Natural killer cell (primary cell): ENCODE data around the gene DENND1A. TPM values are rescaled to one million over a fixed set of nuclear protein-coding genes. Genes with fewer than 3 reads are reported as not detected.

ENCODE experiments used
- ATAC-seq, 3 donors: fragments of 150-1000 bp in 2 of 3; fragments of 200-7000 bp in 1 of 3; cut with Tn5 transposase; 1 replicate in 1 of 3; 2 replicates in 2 of 3; pipeline ENCODE4 v1.10.0; 2021; ENCODE audit warnings: mild to moderate bottlenecking in 2 of 3, moderate library complexity in 2 of 3
- DNase-seq, 2 donors: peaks; one replicate each; pipeline versions ENCODE4 v3.0.0 to v3.0.0-alpha.2; 2013 to 2021; ENCODE audit warnings: mixed read lengths in 1 of 2
- H3K27ac ChIP-seq: one replicate; pipeline ENCODE4 v1.5.1; 2013; ENCODE audit warnings: mild to moderate bottlenecking, low read length
- H3K27me3 ChIP-seq: one replicate; pipeline ENCODE4 v1.6.1; 2013; ENCODE audit warnings: low read length; ENCODE audit not compliant: control insufficient read depth, insufficient read depth
- H3K36me3 ChIP-seq: one replicate; pipeline ENCODE4 v1.6.1; 2013; ENCODE audit warnings: low read length; ENCODE audit not compliant: control insufficient read depth, insufficient read depth
- H3K4me1 ChIP-seq: one replicate; pipeline ENCODE4 v1.6.1; 2013; ENCODE audit warnings: low read length; ENCODE audit not compliant: control insufficient read depth, insufficient read depth
- H3K4me3 ChIP-seq: one replicate; pipeline ENCODE4 v1.5.1; 2013; ENCODE audit warnings: low read length
- H3K9me3 ChIP-seq: one replicate; pipeline ENCODE4 v1.6.1; 2013; ENCODE audit warnings: low read length; ENCODE audit not compliant: control insufficient read depth, insufficient read depth
- H3K27ac Mint-ChIP-seq, 2 donors: one replicate each; pipeline ENCODE4 v1.8.0; 2022; ENCODE audit warnings: mild to moderate bottlenecking in 2 of 2, mixed read lengths in 2 of 2, moderate library complexity in 1 of 2
- H3K27me3 Mint-ChIP-seq, 2 donors: one replicate each; pipeline ENCODE4 v1.8.0; 2022; ENCODE audit warnings: low read depth in 2 of 2, mixed read lengths in 2 of 2
- H3K36me3 Mint-ChIP-seq: one replicate; pipeline ENCODE4 v1.8.0; 2022; ENCODE audit warnings: mixed read lengths
- H3K4me1 Mint-ChIP-seq, 2 donors: one replicate each; pipeline ENCODE4 v1.8.0; 2022; ENCODE audit warnings: mixed read lengths in 2 of 2
- H3K4me3 Mint-ChIP-seq: one replicate; pipeline ENCODE4 v1.8.0; 2022; ENCODE audit warnings: mild to moderate bottlenecking, moderate library complexity, mixed read lengths
- H3K9me3 Mint-ChIP-seq, 2 donors: one replicate each; pipeline ENCODE4 v1.8.0; 2022; ENCODE audit warnings: mixed read lengths in 2 of 2
- WGBS: methylation state at CpG from one replicate; pipeline ENCODE4 v1.1.7; 2013; ENCODE audit warnings: missing lambda C conversion rate; ENCODE audit not compliant: insufficient coverage; 5-methylcytosine and 5-hydroxymethylcytosine counted together
- intact Hi-C: fragments of 100-400 bp; cut with micrococcal nuclease; formaldehyde crosslinking; loops from one replicate; pipeline ENCODE4 v1.14.2; 2022
- total RNA-seq, 4 donors: library from RNA; stranded (reverse); fragments of 120-200 nt in 1 of 4; gene quantifications; one replicate each; pipeline versions ENCODE4 v1.2.3 to v1.2.4, GENCODE V29; 2013 to 2022
- TF ChIP-seq, protein P1 (sequence below): fragments of 200-600 bp; IDR thresholded peaks from one replicate; pipeline ENCODE4 v1.8.0; 2022; ENCODE audit warnings: antibody characterized with exemption

The DENND1A gene
- total RNA-seq, 3 donors from 2014 or later (not counting 1 experiment from before 2014, with no cell fraction given): 27.8 to 37.6 (median 30.9) TPM

DNA sequence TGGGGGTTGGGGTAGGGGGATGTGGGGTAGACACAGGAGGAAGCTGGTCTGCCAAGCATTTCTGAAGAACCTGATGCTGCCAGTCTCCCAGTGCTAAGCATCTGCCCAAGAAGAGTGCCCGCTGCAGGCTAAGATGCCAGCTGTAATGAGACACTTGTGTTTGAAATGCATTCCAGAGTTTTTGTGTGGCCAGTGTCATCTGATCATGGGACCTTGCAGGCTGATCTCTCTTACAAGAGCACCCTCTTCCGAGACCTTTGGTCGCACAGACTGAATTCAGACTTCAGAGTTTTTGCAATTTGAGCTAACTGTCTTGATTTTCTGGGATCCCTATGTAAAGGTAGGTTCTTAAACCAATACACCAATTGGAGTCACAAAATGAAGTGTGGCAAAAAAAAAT lies 58.1 kb downstream of the DENND1A start:
- Mint-ChIP-seq H3K27ac (no peak overlapping the region), H3K4me3 (no peak overlapping the region), H3K4me1 (peaks cover 19 to 21% of the 10 kb centered on the region in 2 donors), H3K36me3 (no peaks in the 10 kb centered on the region), H3K9me3 (no peaks in the 10 kb centered on the region), H3K27me3 (no peaks in the 10 kb centered on the region)
- ATAC-seq (no peak), DNase-seq (no peak)
- Histone ChIP-seq H3K4me1 (peaks cover 10% of the 10 kb centered on the region), H3K9me3 (no peaks in the 10 kb centered on the region), H3K36me3 (peaks cover 7% of the 10 kb centered on the region), H3K4me3 (no peak overlapping the region), H3K27me3 (no peaks in the 10 kb centered on the region), H3K27ac (no peak overlapping the region)
- TF ChIP-seq, protein P1, sequence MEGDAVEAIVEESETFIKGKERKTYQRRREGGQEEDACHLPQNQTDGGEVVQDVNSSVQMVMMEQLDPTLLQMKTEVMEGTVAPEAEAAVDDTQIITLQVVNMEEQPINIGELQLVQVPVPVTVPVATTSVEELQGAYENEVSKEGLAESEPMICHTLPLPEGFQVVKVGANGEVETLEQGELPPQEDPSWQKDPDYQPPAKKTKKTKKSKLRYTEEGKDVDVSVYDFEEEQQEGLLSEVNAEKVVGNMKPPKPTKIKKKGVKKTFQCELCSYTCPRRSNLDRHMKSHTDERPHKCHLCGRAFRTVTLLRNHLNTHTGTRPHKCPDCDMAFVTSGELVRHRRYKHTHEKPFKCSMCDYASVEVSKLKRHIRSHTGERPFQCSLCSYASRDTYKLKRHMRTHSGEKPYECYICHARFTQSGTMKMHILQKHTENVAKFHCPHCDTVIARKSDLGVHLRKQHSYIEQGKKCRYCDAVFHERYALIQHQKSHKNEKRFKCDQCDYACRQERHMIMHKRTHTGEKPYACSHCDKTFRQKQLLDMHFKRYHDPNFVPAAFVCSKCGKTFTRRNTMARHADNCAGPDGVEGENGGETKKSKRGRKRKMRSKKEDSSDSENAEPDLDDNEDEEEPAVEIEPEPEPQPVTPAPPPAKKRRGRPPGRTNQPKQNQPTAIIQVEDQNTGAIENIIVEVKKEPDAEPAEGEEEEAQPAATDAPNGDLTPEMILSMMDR: no peak
- WGBS: 98% methylated on average over 2 of the region's 3 CpGs
- intact Hi-C loops: no loop called here

DNA sequence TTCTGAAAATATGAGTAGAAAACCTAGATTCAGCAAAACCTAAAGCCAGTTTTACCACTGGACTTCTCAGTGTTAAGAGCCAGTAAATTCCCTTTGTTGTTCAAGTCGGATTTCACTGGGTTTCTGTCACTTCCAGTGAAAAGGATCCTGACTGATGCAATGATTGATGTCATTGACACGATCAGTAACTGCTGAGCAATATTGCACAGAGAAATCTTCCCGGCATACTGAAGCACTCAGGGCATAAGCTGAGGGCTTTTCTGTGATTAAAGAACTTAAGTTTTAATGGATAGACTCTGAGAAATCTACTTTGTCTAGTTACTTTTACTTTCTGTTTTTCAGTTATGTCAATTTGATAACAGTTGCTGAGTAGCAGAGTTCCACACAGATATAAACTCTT lies 61.9 kb downstream of the DENND1A start:
- ATAC-seq: peak; percentile 18 to 29 (median 25)
- intact Hi-C loops: no loop called here
- H3K4me3 ChIP-seq: no peak overlapping the region

DNA sequence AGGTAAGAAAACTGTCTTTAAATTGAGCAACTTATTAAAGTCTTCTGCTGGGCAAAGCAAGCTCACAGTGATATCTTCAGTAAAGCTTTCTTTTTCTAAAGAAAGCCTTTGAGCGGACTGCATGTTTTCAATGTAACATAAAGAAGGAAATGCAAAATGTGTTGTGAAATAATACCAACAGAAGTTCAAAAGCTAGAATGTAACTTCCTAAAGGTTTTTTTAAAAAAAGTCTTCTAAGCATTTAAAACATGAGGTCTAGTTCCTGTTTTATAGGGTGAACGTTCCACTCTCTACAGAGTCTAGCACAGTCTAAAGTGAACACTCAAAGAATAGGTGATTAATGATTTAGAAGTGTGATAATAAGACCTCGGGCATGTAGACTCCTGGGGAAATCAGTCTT lies 62.9 kb downstream of the DENND1A start:
- H3K27ac ChIP-seq: peak overlapping the region; percentile 61
- Mint-ChIP-seq H3K4me1 (peaks cover 29 to 31% of the 10 kb centered on the region in 2 donors), H3K27ac (peak overlapping the region; percentile 84 to 87), H3K9me3 (no peaks in the 10 kb centered on the region), H3K4me3 (peak overlapping the region; percentile 68), H3K27me3 (no peaks in the 10 kb centered on the region), H3K36me3 (peaks cover 9% of the 10 kb centered on the region)
- intact Hi-C loops: no loop called here
- DNase-seq (peak in 1 of 2 donors; percentile 7), ATAC-seq (peak; percentile 54 to 71 (median 69))
- H3K9me3 ChIP-seq: no peaks in the 10 kb centered on the region
- WGBS: 24% methylated on average over 3 of the region's 3 CpGs
- TF ChIP-seq, protein P1: no peak
- H3K27me3 ChIP-seq: no peaks in the 10 kb centered on the region
- H3K4me1 ChIP-seq: peaks cover 10% of the 10 kb centered on the region
- H3K36me3 ChIP-seq: no peaks in the 10 kb centered on the region
- no peak overlapping the region for H3K4me3 ChIP-seq

More for the DNA sequence above, 61.9 kb downstream of the DENND1A start:
- Histone ChIP-seq H3K27ac (peak overlapping the region; percentile 54), H3K4me1 (peaks cover 10% of the 10 kb centered on the region), H3K36me3 (no peaks in the 10 kb centered on the region), H3K27me3 (no peaks in the 10 kb centered on the region), H3K9me3 (no peaks in the 10 kb centered on the region)
- Mint-ChIP-seq H3K4me3 (peak overlapping the region; percentile 68), H3K4me1 (peaks cover 29 to 31% of the 10 kb centered on the region in 2 donors), H3K36me3 (peaks cover 9% of the 10 kb centered on the region), H3K27ac (peak overlapping the region; percentile 84 to 87), H3K9me3 (no peaks in the 10 kb centered on the region), H3K27me3 (no peaks in the 10 kb centered on the region)
- TF ChIP-seq, protein P1: no peak
- no peak for DNase-seq
- WGBS: 66% methylated on average over 3 of the region's 3 CpGs

DNA sequence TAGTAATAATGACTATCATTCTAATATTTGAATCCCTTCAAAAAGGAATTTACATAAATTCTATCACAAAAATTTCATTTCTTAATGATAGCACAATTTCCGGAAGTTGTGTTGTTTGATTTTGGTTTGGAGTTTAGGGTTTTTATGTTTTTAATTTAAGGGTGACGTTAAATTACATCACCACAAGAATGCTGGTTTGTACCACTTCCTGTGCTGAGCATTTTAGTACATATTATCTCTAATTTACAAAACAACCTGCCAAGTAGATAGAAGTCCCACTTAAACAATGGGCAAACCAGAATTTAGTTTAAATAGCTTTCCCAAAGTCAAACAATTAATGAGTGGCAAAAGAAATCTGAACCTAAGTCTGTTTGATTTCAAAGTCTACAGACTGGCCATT lies 63.4 kb downstream of the DENND1A start:
- Histone ChIP-seq H3K9me3 (no peaks in the 10 kb centered on the region), H3K4me1 (peaks cover 10% of the 10 kb centered on the region), H3K4me3 (no peak overlapping the region), H3K27ac (peak overlapping the region; percentile 61), H3K27me3 (no peaks in the 10 kb centered on the region), H3K36me3 (no peaks in the 10 kb centered on the region)
- peak; percentile 56 to 68 (median 61) for ATAC-seq
- peaks cover 29 to 31% of the 10 kb centered on the region in 2 donors for H3K4me1 Mint-ChIP-seq
- no peaks in the 10 kb centered on the region for H3K27me3 Mint-ChIP-seq
- no CpG with 5 or more reads among the region's 2 CpGs for WGBS
- DNase-seq: peak in 1 of 2 donors; percentile 35
- H3K27ac Mint-ChIP-seq: peak overlapping the region; percentile 84 to 87
- intact Hi-C loops: no loop called here
- H3K9me3 Mint-ChIP-seq: no peaks in the 10 kb centered on the region
- H3K4me3 Mint-ChIP-seq: peak overlapping the region; percentile 68
- TF ChIP-seq, protein P1: no peak
- peaks cover 9% of the 10 kb centered on the region for H3K36me3 Mint-ChIP-seq
